Astrocyte (in vitro differentiated cells and primary cell): ENCODE measurements around the gene TTC33.

Experiments used
- CTCF ChIP-seq: IDR thresholded peaks from 2 replicates; pipeline ENCODE4 v1.5.1; 2011; ENCODE audit warnings: low read depth, mild to moderate bottlenecking, inconsistent platforms, low read length, moderate library complexity; ENCODE audit not compliant: insufficient read depth
- EZH2 ChIP-seq: IDR thresholded peaks from 2 replicates; pipeline ENCODE4 v1.6.1; 2012; ENCODE audit warnings: mild to moderate bottlenecking, low read length, inconsistent platforms; ENCODE audit not compliant: insufficient read depth

GRCh38 chr5:40578501-40579451 lies 177.0 kb downstream of the TTC33 start:
- TF ChIP-seq CTCF (no peak), EZH2 (no peak)
